CD4-positive, alpha-beta T cell treated with Interleukin-2 at 100 ng/mL for 4 hours (primary cell): ENCODE measurements around the gene RNF34.
"Not testable (repeated sequence)": the region's sequence is repeated elsewhere in the genome, so short reads cannot be mapped to it uniquely, and the experiment has no call there.

Experiments used
- DNase-seq: peaks from one replicate; pipeline ENCODE4 v3.0.0-alpha.2; 2020; ENCODE audit warnings: low spot score

Gene RNF34

GRCh38 chr12:121399391-121400331, at the start of gene RNF34:
Gene RNF34 (plus strand): TSS chr12:121400118. CDS start chr12:121400213, 95 bp downstream.
- peak; percentile 99 for DNase-seq

- peak; percentile 97 for DNase-seq
Observed at GRCh38 chr12:121351820-121352681, 47.9 kb upstream of the RNF34 start, which contains the start of gene ANAPC5. Gene ANAPC5 (minus strand): TSS chr12:121352411. CDS start chr12:121352340, 71 bp downstream.

GRCh38 chr12:121352682-121353018, 47.3 kb upstream of the RNF34 start:
- no peak for DNase-seq

GRCh38 chr12:121355818-121356217, 44.1 kb upstream of the RNF34 start:
- DNase-seq: no peak

GRCh38 chr12:121356657-121357056, 43.3 kb upstream of the RNF34 start:
- no peak for DNase-seq

GRCh38 chr12:121357331-121357730, 42.6 kb upstream of the RNF34 start:
- DNase-seq: no peak

- no peak for DNase-seq
Observed at GRCh38 chr12:121358073-121358472, 41.8 kb upstream of the RNF34 start.

GRCh38 chr12:121364683-121365121, 35.2 kb upstream of the RNF34 start:
- no peak for DNase-seq

GRCh38 chr12:121365416-121366062, 34.4 kb upstream of the RNF34 start:
- DNase-seq: no peak

GRCh38 chr12:121366063-121366459, 33.9 kb upstream of the RNF34 start:
- no peak for DNase-seq

- no peak for DNase-seq
Observed at GRCh38 chr12:121371404-121371803, 28.5 kb upstream of the RNF34 start.

GRCh38 chr12:121373755-121374154, 26.2 kb upstream of the RNF34 start:
- no peak for DNase-seq

- not testable (repeated sequence) for DNase-seq
Observed at GRCh38 chr12:121374336-121374735, 25.6 kb upstream of the RNF34 start.

- not testable (repeated sequence) for DNase-seq
Observed at GRCh38 chr12:121374945-121375584, 24.9 kb upstream of the RNF34 start.

GRCh38 chr12:121376754-121377697, 22.9 kb upstream of the RNF34 start:
- no peak for DNase-seq

GRCh38 chr12:121378736-121379135, 21.2 kb upstream of the RNF34 start:
- no peak for DNase-seq

GRCh38 chr12:121379945-121380344, 20.0 kb upstream of the RNF34 start:
- no peak for DNase-seq

GRCh38 chr12:121383601-121384021, 16.3 kb upstream of the RNF34 start:
- no peak for DNase-seq

GRCh38 chr12:121384891-121385290, 15.0 kb upstream of the RNF34 start:
- DNase-seq: not testable (repeated sequence)

GRCh38 chr12:121388421-121388981, 11.4 kb upstream of the RNF34 start:
- no peak for DNase-seq
